SK-N-SH (cell line): ENCODE measurements around the gene MRPS22. TPM values are rescaled to one million over a fixed set of nuclear protein-coding genes. Genes with fewer than 3 reads are reported as not detected.

Experiments
- CTCF ChIA-PET: fragments of 300-600, 350-600 bp; formaldehyde crosslinking; extraction: SDS; loops from one replicate; lab custom pipeline; 2021; lab: Yijun Ruan, JAX
- POLR2A ChIA-PET: fragments of 350-600 bp; sonication (Branson Sonifier 250); formaldehyde crosslinking; extraction: SDS; loops from one replicate; lab custom pipeline; 2020; ENCODE audit warnings: antibody characterized with exemption, inconsistent platforms; lab: Yijun Ruan, JAX
- DNase-seq: peaks from one replicate; pipeline ENCODE4 v3.0.0; 2012
- H2AFZ ChIP-seq: fragments of 200-600 bp; sonication (generic); 2 replicates; pipeline ENCODE4 v1.8.1; 2016; ENCODE audit warnings: antibody characterized with exemption, mild to moderate bottlenecking, low read depth
- H3F3A ChIP-seq: fragments of 200-600 bp; sonication (generic); replicated peaks from 2 replicates; pipeline ENCODE3; 2016; ENCODE audit warnings: antibody characterized with exemption, mild to moderate bottlenecking; ENCODE audit not compliant: insufficient read depth
- H3K27ac ChIP-seq, 2 experiments: fragments of 200-500 bp in 1 of 2; fragments of 200-600 bp in 1 of 2; sonication (Bioruptor generic) in 1 of 2; sonication (generic), shearing (Covaris generic) in 1 of 2; 2 replicates each; pipeline versions ENCODE4 v1.5.1 to v1.6.1; 2014 to 2016; ENCODE audit warnings: low read depth in 2 of 2, inconsistent platforms in 1 of 2, low read length in 1 of 2, mild to moderate bottlenecking in 1 of 2, mixed read lengths in 1 of 2
- H3K27me3 ChIP-seq: fragments of 200-600 bp; sonication (generic), shearing (Covaris generic); 2 replicates; pipeline ENCODE4 v1.6.1; 2016; ENCODE audit warnings: mixed run types; ENCODE audit not compliant: insufficient read depth
- H3K36me3 ChIP-seq, 2 experiments: fragments of 200-500 bp in 1 of 2; fragments of 200-600 bp in 1 of 2; sonication (Bioruptor generic) in 1 of 2; sonication (generic) in 1 of 2; replicated peaks in 1 of 2; 2 replicates each; pipeline versions ENCODE3 to v1.5.1; 2014 to 2016; ENCODE audit warnings: low read length in 1 of 2, mild to moderate bottlenecking in 1 of 2; ENCODE audit not compliant: insufficient read depth in 2 of 2, control insufficient read depth in 1 of 2
- H3K4me1 ChIP-seq, 2 experiments: fragments of 200-500 bp in 1 of 2; fragments of 200-600 bp in 1 of 2; sonication (Bioruptor generic) in 1 of 2; sonication (generic), shearing (Covaris generic) in 1 of 2; 2 replicates each; pipeline versions ENCODE4 v1.5.1 to v1.6.1; 2014 to 2016; ENCODE audit warnings: low read depth in 1 of 2, low read length in 1 of 2, mixed run types in 1 of 2; ENCODE audit not compliant: insufficient read depth in 2 of 2, control insufficient read depth in 1 of 2
- H3K4me2 ChIP-seq: fragments of 200-600 bp; sonication (generic), shearing (Covaris generic); 2 replicates; pipeline ENCODE4 v1.6.1; 2017; ENCODE audit warnings: mixed run types
- H3K4me3 ChIP-seq, 2 experiments: fragments of 200-500 bp in 1 of 2; fragments of 200-600 bp in 1 of 2; sonication (Bioruptor generic) in 1 of 2; sonication (generic), shearing (Covaris generic) in 1 of 2; 2 replicates each; pipeline versions ENCODE4 v1.5.1 to v1.8.1; 2014 to 2016; ENCODE audit warnings: low read depth in 2 of 2, inconsistent platforms in 1 of 2, low read length in 1 of 2, mild to moderate bottlenecking in 1 of 2, mixed read lengths in 1 of 2, moderate library complexity in 1 of 2
- H3K79me2 ChIP-seq: fragments of 200-600 bp; sonication (generic); 2 replicates; pipeline ENCODE4 v1.8.1; 2017; ENCODE audit warnings: mild to moderate bottlenecking; ENCODE audit not compliant: insufficient read depth
- H3K9ac ChIP-seq: fragments of 200-600 bp; sonication (generic); 2 replicates; pipeline ENCODE4 v1.6.1; 2017; ENCODE audit warnings: mixed run types
- H3K9me2 ChIP-seq: fragments of 200-600 bp; sonication (generic); 2 replicates; pipeline ENCODE4 v1.6.1; 2017; ENCODE audit warnings: mixed run types
- H3K9me3 ChIP-seq: fragments of 200-600 bp; sonication (generic); 2 replicates; pipeline ENCODE4 v1.6.1; 2017; ENCODE audit warnings: mixed run types, mild to moderate bottlenecking, moderate library complexity
- H4K20me1 ChIP-seq: fragments of 200-600 bp; sonication (generic); 2 replicates; pipeline ENCODE4 v1.6.1; 2017; ENCODE audit warnings: mild to moderate bottlenecking, mixed run types; ENCODE audit not compliant: insufficient read depth
- EP300 ChIP-seq, 2 experiments: IDR thresholded peaks; 2 replicates each; pipeline versions ENCODE4 v1.4.0 to v1.6.1; 2012; ENCODE audit warnings: borderline replicate concordance in 1 of 2, low read depth in 1 of 2, low read length in 1 of 2
- EZH2phosphoT487 ChIP-seq: fragments of 200-600 bp; sonication (generic); IDR thresholded peaks from 2 replicates; pipeline ENCODE4 v1.6.1; 2017; ENCODE audit warnings: low read depth, mixed run types, mild to moderate bottlenecking, antibody characterized with exemption, moderate library complexity, borderline replicate concordance
- FOSL2 ChIP-seq: IDR thresholded peaks from 2 replicates; pipeline ENCODE4 v1.4.0; 2012; ENCODE audit warnings: low read depth, mild to moderate bottlenecking, moderate library complexity, borderline replicate concordance
- FOXM1 ChIP-seq: IDR thresholded peaks from 2 replicates; pipeline ENCODE4 v1.4.0; 2012; ENCODE audit warnings: low read depth, mild to moderate bottlenecking
- JUND ChIP-seq: IDR thresholded peaks from 2 replicates; pipeline ENCODE4 v1.4.0; 2012
- MAX ChIP-seq: IDR thresholded peaks from 2 replicates; pipeline ENCODE4 v1.4.0; 2012; ENCODE audit warnings: low read depth
- MXI1 ChIP-seq: IDR thresholded peaks from 2 replicates; pipeline ENCODE4 v1.6.1; 2012; ENCODE audit warnings: mild to moderate bottlenecking, low read depth, low read length, improper control_type of control experiment
- NRF1 ChIP-seq: IDR thresholded peaks from 2 replicates; pipeline ENCODE4 v1.6.1; 2012; ENCODE audit warnings: low read depth, mild to moderate bottlenecking, low read length
- RAD21 ChIP-seq: IDR thresholded peaks from 2 replicates; pipeline ENCODE4 v1.6.1; 2012; ENCODE audit warnings: mild to moderate bottlenecking, low read length
- RCOR1 ChIP-seq: fragments of 150-350 bp; IDR thresholded peaks from 2 replicates; pipeline ENCODE4 v1.6.1; 2017; ENCODE audit warnings: antibody characterized with exemption, low read length
- RFX5 ChIP-seq: IDR thresholded peaks from 2 replicates; pipeline ENCODE4 v1.6.1; 2012; ENCODE audit warnings: mild to moderate bottlenecking, improper control_type of control experiment, low read length
- RXRA ChIP-seq: IDR thresholded peaks from 2 replicates; pipeline ENCODE4 v1.4.0; 2012; ENCODE audit warnings: low read depth, mild to moderate bottlenecking, borderline replicate concordance
- SIN3A ChIP-seq: IDR thresholded peaks from 2 replicates; pipeline ENCODE4 v1.6.1; 2012; ENCODE audit warnings: low read depth, mild to moderate bottlenecking, low read length, moderate library complexity, borderline replicate concordance
- SMC3 ChIP-seq: IDR thresholded peaks from 2 replicates; pipeline ENCODE4 v1.6.1; 2012; ENCODE audit warnings: low read depth, low read length, improper control_type of control experiment
- TAF1 ChIP-seq: IDR thresholded peaks from 2 replicates; pipeline ENCODE4 v1.6.1; 2012; ENCODE audit warnings: low read depth, mild to moderate bottlenecking, low read length, moderate library complexity, borderline replicate concordance
- YY1 ChIP-seq: IDR thresholded peaks from 2 replicates; pipeline ENCODE4 v1.4.0; 2012; ENCODE audit warnings: low read depth, mild to moderate bottlenecking
- WGBS: methylation state at CpG from one replicate; pipeline ENCODE4 v1.1.6; 2017; ENCODE audit warnings: low lambda C conversion rate; 5-methylcytosine and 5-hydroxymethylcytosine counted together
- polyA plus RNA-seq, 3 experiments: library from polyadenylated mRNA; depleted of rRNA; stranded (reverse); fragments of >200 nt; gene quantifications; 2 replicates each; pipeline ENCODE4 v1.2.3, GENCODE V29; 2012
- TF ChIP-seq, protein P1 (sequence below): fragments of 200-600 bp; sonication (generic); IDR thresholded peaks from 2 replicates; pipeline ENCODE4 v1.6.1; 2017; ENCODE audit warnings: antibody characterized with exemption, mild to moderate bottlenecking, moderate library complexity
- TF ChIP-seq, protein P2 (sequence below): fragments of 150-350 bp; IDR thresholded peaks from 2 replicates; pipeline ENCODE4 v1.6.1; 2016; ENCODE audit warnings: mild to moderate bottlenecking, low read depth, low read length

The MRPS22 gene
- polyA plus RNA-seq, 1 of the 3 experiments (the other 2 are of a cell fraction): 50.6 TPM

- CTCF ChIA-PET: interaction anchor here (4.1 to 6.0 kb wide), 2 partner anchors 10 to 219 kb away, joined by 83 to 166 read pairs; no protein-coding TSS in a partner anchor
- Histone ChIP-seq H3K9me2 (no peaks in the 10 kb centered on the region), H4K20me1 (no peaks in the 10 kb centered on the region), H3K4me2 (no peak overlapping the region), H3K27ac (no peak overlapping the region), H3K79me2 (no peaks in the 10 kb centered on the region), H2AFZ (no peak overlapping the region), H3K9ac (no peak overlapping the region), H3K4me3 (no peak overlapping the region), H3F3A (no peaks in the 10 kb centered on the region), H3K27me3 (peaks cover 11% of the 10 kb centered on the region; the same call in 1 of the 2 replicates), H3K9me3 (no peaks in the 10 kb centered on the region), H3K4me1 (peaks cover 0 to 5% of the 10 kb centered on the region in 2 experiments; a peak in 1 of 4 replicates), H3K36me3 (no peaks in the 10 kb centered on the region)
- 90% methylated on average over 5 of the region's 8 CpGs for WGBS
- no peak for DNase-seq
- POLR2A ChIA-PET: no interaction called here
- TF ChIP-seq YY1: no peak
- no peak for TF ChIP-seq FOSL2
- TF ChIP-seq TAF1: no peak
- TF ChIP-seq SIN3A: no peak
- TF ChIP-seq, protein P1, sequence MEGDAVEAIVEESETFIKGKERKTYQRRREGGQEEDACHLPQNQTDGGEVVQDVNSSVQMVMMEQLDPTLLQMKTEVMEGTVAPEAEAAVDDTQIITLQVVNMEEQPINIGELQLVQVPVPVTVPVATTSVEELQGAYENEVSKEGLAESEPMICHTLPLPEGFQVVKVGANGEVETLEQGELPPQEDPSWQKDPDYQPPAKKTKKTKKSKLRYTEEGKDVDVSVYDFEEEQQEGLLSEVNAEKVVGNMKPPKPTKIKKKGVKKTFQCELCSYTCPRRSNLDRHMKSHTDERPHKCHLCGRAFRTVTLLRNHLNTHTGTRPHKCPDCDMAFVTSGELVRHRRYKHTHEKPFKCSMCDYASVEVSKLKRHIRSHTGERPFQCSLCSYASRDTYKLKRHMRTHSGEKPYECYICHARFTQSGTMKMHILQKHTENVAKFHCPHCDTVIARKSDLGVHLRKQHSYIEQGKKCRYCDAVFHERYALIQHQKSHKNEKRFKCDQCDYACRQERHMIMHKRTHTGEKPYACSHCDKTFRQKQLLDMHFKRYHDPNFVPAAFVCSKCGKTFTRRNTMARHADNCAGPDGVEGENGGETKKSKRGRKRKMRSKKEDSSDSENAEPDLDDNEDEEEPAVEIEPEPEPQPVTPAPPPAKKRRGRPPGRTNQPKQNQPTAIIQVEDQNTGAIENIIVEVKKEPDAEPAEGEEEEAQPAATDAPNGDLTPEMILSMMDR: no peak
- TF ChIP-seq RFX5: no peak
- no peak for TF ChIP-seq RXRA
- TF ChIP-seq, protein P2, sequence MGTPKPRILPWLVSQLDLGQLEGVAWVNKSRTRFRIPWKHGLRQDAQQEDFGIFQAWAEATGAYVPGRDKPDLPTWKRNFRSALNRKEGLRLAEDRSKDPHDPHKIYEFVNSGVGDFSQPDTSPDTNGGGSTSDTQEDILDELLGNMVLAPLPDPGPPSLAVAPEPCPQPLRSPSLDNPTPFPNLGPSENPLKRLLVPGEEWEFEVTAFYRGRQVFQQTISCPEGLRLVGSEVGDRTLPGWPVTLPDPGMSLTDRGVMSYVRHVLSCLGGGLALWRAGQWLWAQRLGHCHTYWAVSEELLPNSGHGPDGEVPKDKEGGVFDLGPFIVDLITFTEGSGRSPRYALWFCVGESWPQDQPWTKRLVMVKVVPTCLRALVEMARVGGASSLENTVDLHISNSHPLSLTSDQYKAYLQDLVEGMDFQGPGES: no peak
- no peak for TF ChIP-seq EZH2phosphoT487
- TF ChIP-seq RCOR1: no peak
- TF ChIP-seq NRF1: no peak
- no peak for TF ChIP-seq FOXM1
- no peak for TF ChIP-seq EP300 (IDR thresholded peaks at IDR 0.05; ENCODE audit: borderline replicate concordance in 1 of 2, low read depth in 1 of 2, low read length in 1 of 2)
- TF ChIP-seq JUND: no peak
- TF ChIP-seq SMC3: no peak
- TF ChIP-seq RAD21: no peak
Observed at GRCh38 chr3:139327861-139328260, 16.0 kb upstream of the MRPS22 start.

DNA sequence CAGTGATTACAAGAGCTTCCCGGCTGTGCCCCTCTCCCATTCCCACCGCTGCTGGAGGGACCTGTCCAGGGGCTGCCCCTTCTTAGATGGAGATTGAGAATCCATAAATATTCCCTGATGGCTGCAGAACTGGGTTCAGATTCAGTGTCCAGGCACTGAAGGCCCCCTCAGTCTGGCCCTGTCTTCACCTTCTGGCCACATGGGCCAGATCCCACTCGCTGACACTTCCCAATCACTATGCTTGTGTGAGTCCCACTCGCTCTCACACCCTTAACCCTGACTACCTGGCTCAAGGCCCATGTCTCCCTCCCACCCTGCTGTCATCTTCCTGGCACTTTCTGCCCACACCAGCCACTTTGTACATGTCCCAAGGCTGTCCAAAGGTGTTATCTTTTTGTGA is 15.5 kb upstream of the MRPS22 start:
- TF ChIP-seq TAF1: no peak
- no peak for TF ChIP-seq RFX5
- TF ChIP-seq MAX: no peak
- TF ChIP-seq RXRA: no peak
- TF ChIP-seq MXI1: no peak
- TF ChIP-seq EZH2phosphoT487: no peak
- TF ChIP-seq, protein P1: no peak
- Histone ChIP-seq H3K9me3 (no peaks in the 10 kb centered on the region), H3K27me3 (peaks cover 11% of the 10 kb centered on the region; the same call in 1 of the 2 replicates), H3K4me1 (peaks cover 0 to 5% of the 10 kb centered on the region in 2 experiments; a peak in 1 of 4 replicates), H2AFZ (no peak overlapping the region), H3F3A (no peaks in the 10 kb centered on the region), H3K4me2 (no peak overlapping the region), H3K36me3 (no peaks in the 10 kb centered on the region), H3K4me3 (no peak overlapping the region), H3K79me2 (no peaks in the 10 kb centered on the region), H4K20me1 (no peaks in the 10 kb centered on the region), H3K27ac (no peak overlapping the region), H3K9ac (no peak overlapping the region), H3K9me2 (no peaks in the 10 kb centered on the region)
- POLR2A ChIA-PET: no interaction called here
- CTCF ChIA-PET: interaction anchor here (0.8 to 6.0 kb wide), 34 partner anchors 10 to 734 kb away, joined by 3 to 166 read pairs (median 5); partner anchors contain the start of genes FOXL2 and FOXL2NB
- no peak for DNase-seq
- WGBS: 78% methylated on average over 2 of the region's 4 CpGs
